Kidney (tissue), 14 donors: ENCODE measurements around the gene PLIN5. TPM values are rescaled to one million over a fixed set of nuclear protein-coding genes. Genes with fewer than 3 reads are reported as not detected.

ENCODE experiments used
- DNase-seq, 5 donors: peaks; one replicate each; pipeline ENCODE4 v3.0.0-alpha.2; 2013 to 2020
- FAIRE-seq: peaks from 2 replicates; lab custom pipeline; 2012; peaks lifted over from hg19 to GRCh38; lab: Jason Lieb, UNC
- H3K27ac ChIP-seq, 2 donors: one replicate each; pipeline ENCODE4 v1.7.0; 2013; ENCODE audit warnings: low read depth in 2 of 2, low read length in 2 of 2, inconsistent platforms in 1 of 2
- H3K27me3 ChIP-seq: one replicate; pipeline ENCODE4 v1.7.1; 2013; ENCODE audit warnings: low read length, inconsistent platforms; ENCODE audit not compliant: control insufficient read depth, insufficient read depth
- H3K36me3 ChIP-seq, 3 donors: one replicate each; pipeline versions ENCODE4 v1.7.0 to v1.7.1; 2013; ENCODE audit warnings: low read length in 3 of 3, control low read depth in 1 of 3, inconsistent platforms in 1 of 3; ENCODE audit not compliant: insufficient read depth in 3 of 3, control insufficient read depth in 2 of 3
- H3K4me1 ChIP-seq, 3 donors: one replicate each; pipeline versions ENCODE4 v1.7.0 to v1.7.1; 2013; ENCODE audit warnings: low read length in 3 of 3, inconsistent platforms in 1 of 3, low read depth in 1 of 3; ENCODE audit not compliant: control insufficient read depth in 2 of 3, insufficient read depth in 2 of 3
- H3K4me3 ChIP-seq, 3 donors: one replicate each; pipeline versions ENCODE4 v1.7.0 to v1.8.1; 2013; ENCODE audit warnings: low read length in 3 of 3, control low read depth in 1 of 3, inconsistent platforms in 1 of 3
- H3K9ac ChIP-seq, 3 donors: one replicate each; pipeline versions ENCODE4 v1.7.0 to v1.7.1; 2013; ENCODE audit warnings: low read length in 3 of 3, control low read depth in 1 of 3, inconsistent platforms in 1 of 3
- H3K9me3 ChIP-seq, 3 donors: one replicate each; pipeline versions ENCODE4 v1.7.0 to v1.7.1; 2013; ENCODE audit warnings: low read length in 3 of 3, control low read depth in 1 of 3, inconsistent platforms in 1 of 3; ENCODE audit not compliant: control insufficient read depth in 2 of 3, insufficient read depth in 1 of 3
- CTCF ChIP-seq: IDR thresholded peaks from 3 replicates; pipeline ENCODE4 v1.5.1; 2012; ENCODE audit warnings: mild to moderate bottlenecking, moderate library complexity, borderline replicate concordance; ENCODE audit not compliant: insufficient read depth; ENCODE audit errors: extremely low read depth
- intact Hi-C: fragments of 100-400 bp; cut with DNase I; formaldehyde crosslinking; loops from one replicate; pipeline ENCODE4 v1.11.1; 2022
- polyA plus RNA-seq: library from polyadenylated mRNA; stranded (reverse); fragments of 350-450 nt; fragmentation: Illumina TruSeq; extraction: RNeasy Lipid Tissue Mini Kit (QIAGEN cat#74804); gene quantifications from one replicate; pipeline ENCODE4 v1.2.3, GENCODE V29; 2014; ENCODE audit warnings: low read depth, low replicate concordance; ENCODE audit not compliant: insufficient read depth
- total RNA-seq: library from RNA; stranded (reverse); fragmentation: NEBNext Ultra II Directional; extraction: Animal tissue kit (Norgen Biotek cat#: 25700); gene quantifications from one replicate; pipeline ENCODE4 v1.2.1, GENCODE V29; 2021
- donor health status: control.
- donor health status: control.
- donor health status: control.
- donor health status: control.
- donor health status: control.
- donor health status: DM: yes; HTN: yes; CAD: no.
- donor health status: Normal renal cell carcinoma (clear cell type).

The PLIN5 gene
- total and polyA plus RNA-seq, 2 donors from 2014 or later: 21.2 to 30.7 TPM

- Histone ChIP-seq H3K9ac (no peak overlapping the region), H3K4me3 (no peak overlapping the region), H3K27ac (no peak overlapping the region), H3K36me3 (no peaks in the 10 kb centered on the region), H3K9me3 (no peaks in the 10 kb centered on the region), H3K4me1 (peaks cover 0 to 2% (median 0%) of the 10 kb centered on the region in 3 donors), H3K27me3 (no peaks in the 10 kb centered on the region)
- intact Hi-C loops: no loop called here
- FAIRE-seq (no peak), DNase-seq (peak in 1 of 5 donors; percentile 41)
- TF ChIP-seq CTCF: no peak
Measured at GRCh38 chr19:4537953-4538600, 3.1 kb upstream of the PLIN5 start.

GRCh38 chr19:4536798-4537197 is 1.8 kb upstream of the PLIN5 start:
- no peak overlapping the region for H3K27ac ChIP-seq
- intact Hi-C loops: no loop called here
- FAIRE-seq (no peak), DNase-seq (peak in 3 of 5 donors; percentile 45 to 72 (median 69))
- H3K4me1 ChIP-seq: peaks cover 0 to 2% (median 0%) of the 10 kb centered on the region in 3 donors
- no peaks in the 10 kb centered on the region for H3K27me3 ChIP-seq
- H3K36me3 ChIP-seq: no peaks in the 10 kb centered on the region
- TF ChIP-seq CTCF: no peak
- H3K9ac ChIP-seq: no peak overlapping the region
- no peaks in the 10 kb centered on the region for H3K9me3 ChIP-seq
- no peak overlapping the region for H3K4me3 ChIP-seq

- Histone ChIP-seq H3K4me1 (no peaks in the 10 kb centered on the region), H3K9me3 (no peaks in the 10 kb centered on the region), H3K36me3 (no peaks in the 10 kb centered on the region), H3K27me3 (no peaks in the 10 kb centered on the region), H3K27ac (no peak overlapping the region), H3K4me3 (peak overlapping the region in 1 of 3 donors; percentile 63), H3K9ac (no peak overlapping the region)
- no peak for TF ChIP-seq CTCF
- FAIRE-seq (no peak), DNase-seq (peak in 1 of 5 donors; percentile 14)
- intact Hi-C loops: no loop called here
Measured at GRCh38 chr19:4533835-4534424, 1.1 kb downstream of the PLIN5 start.
